Adrenal gland (tissue), 12 donors: ENCODE results near the gene PGBD5. TPM values are rescaled to one million over a fixed set of nuclear protein-coding genes. Genes with fewer than 3 reads are reported as not detected.

Experiments
- DNase-seq, 7 donors: peaks; one replicate each; pipeline ENCODE4 v3.0.0-alpha.2; 2019 to 2020
- H3K27ac ChIP-seq, 5 donors: fragments of 200-600 bp; sonication (generic) in 4 of 5; 1 replicate in 3 of 5; 2 replicates in 2 of 5; pipeline versions ENCODE4 v1.5.1 to v1.8.0; 2016 to 2020; ENCODE audit warnings: mild to moderate bottlenecking in 1 of 5
- H3K27me3 ChIP-seq: fragments of 200-600 bp; 2 replicates; pipeline ENCODE4 v1.8.0; 2021
- H3K36me3 ChIP-seq, 2 donors: fragments of 200-600 bp; replicated peaks in 1 of 2; 1 replicate in 1 of 2; 2 replicates in 1 of 2; pipeline versions ENCODE4 v1.5.1 to v1.8.0; 2018 to 2022
- H3K4me1 ChIP-seq, 2 donors: fragments of 200-600 bp; replicated peaks in 1 of 2; 1 replicate in 1 of 2; 2 replicates in 1 of 2; pipeline versions ENCODE4 v1.5.1 to v1.8.0; 2018 to 2021
- H3K4me3 ChIP-seq, 4 donors: fragments of 200-600 bp; sonication (generic) in 3 of 4; one replicate each; pipeline ENCODE4 v1.5.1; 2016 to 2018
- H3K9me3 ChIP-seq, 3 donors: fragments of 200-600 bp; sonication (generic) in 1 of 3; replicated peaks in 1 of 3; 1 replicate in 2 of 3; 2 replicates in 1 of 3; pipeline versions ENCODE4 v1.5.1 to v1.8.0; 2016 to 2021
- CTCF ChIP-seq, 6 experiments: fragments of 450-650 bp in 4 of 6; fragments of 200-600 bp in 2 of 6; sonication (generic) in 1 of 6; IDR thresholded peaks; 1 replicate in 5 of 6; 2 replicates in 1 of 6; pipeline versions ENCODE4 v1.5.1 to v1.8.0; 2016 to 2021; ENCODE audit warnings: antibody characterized with exemption in 6 of 6, mild to moderate bottlenecking in 2 of 6, moderate library complexity in 1 of 6
- POLR2A ChIP-seq, 2 donors: fragments of 450-650 bp; IDR thresholded peaks; one replicate each; pipeline ENCODE4 v1.6.1; 2017; ENCODE audit warnings: antibody characterized with exemption in 2 of 2, mild to moderate bottlenecking in 2 of 2, moderate library complexity in 1 of 2
- WGBS, 4 donors: extraction: QIAGEN DNeasy Blood & Tissue Kit in 2 of 4; methylation state at CpG; one replicate each; pipeline versions ENCODE4 v1.1.5 to v1.1.7; 2013 to 2017; 5-methylcytosine and 5-hydroxymethylcytosine counted together
- intact Hi-C, 2 donors: fragments of 100-400 bp; cut with DNase I; formaldehyde crosslinking; loops; one replicate each; pipeline versions ENCODE4 v1.14.1 to v1.15.0; 2022 to 2023
- polyA plus RNA-seq, 3 donors: library from polyadenylated mRNA; stranded (reverse); fragments of 200-250 nt in 2 of 3; fragments of 350-450 nt in 1 of 3; fragmentation: Illumina TruSeq in 1 of 3; extraction: RNeasy Lipid Tissue Mini Kit (QIAGEN cat#74804) in 1 of 3; gene quantifications; one replicate each; pipeline ENCODE4 v1.2.3, GENCODE V29; 2013 to 2014
- total RNA-seq, 9 donors: library from RNA; depleted of rRNA in 4 of 9; stranded (reverse); fragments of >200 nt in 4 of 9; fragments of 120-200 nt in 1 of 9; fragmentation: NEBNext Ultra II Directional in 1 of 9; extraction: Animal tissue kit (Norgen Biotek cat#: 25700) in 1 of 9; gene quantifications; one replicate each; pipeline versions ENCODE4 v1.1.0 to v1.2.4, GENCODE V29; 2013 to 2023
- donor health status: healthy with polysubstance abuse.
- donor health status: Bipolar disorder and iron deficiency.
- donor health status: DM: yes; HTN: yes; CAD: no.
- donor health status: DM: no; HTN: no; CAD: no.
- donor health status: DM: no; HTN: no; CAD: no.
- donor health status: DM: yes; HTN: yes; CAD: no.

PGBD5 gene
- total and polyA plus RNA-seq, 12 donors: 1.5 to 27.9 (median 9.9) TPM

DNA sequence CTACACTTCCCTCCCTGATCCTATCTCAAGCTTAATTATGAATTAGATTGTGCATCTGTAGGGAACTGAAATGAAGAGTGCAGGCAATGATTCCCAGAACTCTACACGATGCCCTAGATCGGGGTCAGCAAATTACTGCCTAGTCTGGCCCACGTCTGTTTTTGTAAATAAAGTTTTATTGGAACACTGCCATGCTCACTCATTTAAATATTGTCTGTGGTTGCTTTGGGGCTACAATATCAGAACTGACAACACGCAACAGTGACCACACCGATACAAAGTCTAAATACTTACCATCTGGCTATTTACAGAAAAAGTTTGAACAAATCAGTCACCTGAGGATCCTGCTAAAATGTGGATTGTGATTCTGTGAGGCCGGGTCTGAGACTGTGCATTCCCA, 74.1 kb downstream of the PGBD5 start:
- no peak overlapping the region for H3K4me3 ChIP-seq
- no peaks in the 10 kb centered on the region for H3K36me3 ChIP-seq
- TF ChIP-seq POLR2A (IDR thresholded peaks at IDR 0.05): no peak
- no peak for TF ChIP-seq CTCF (IDR thresholded peaks at IDR 0.05)
- intact Hi-C loops: no loop called here
- 68 to 83% (median 78%) methylated on average over 6 of the region's 6 CpGs for WGBS, 4 donors
- H3K27ac ChIP-seq: peak overlapping the region in 1 of 5 donors; percentile 2
- H3K9me3 ChIP-seq: no peaks in the 10 kb centered on the region
- DNase-seq: no peak
- peaks cover 33 to 35% of the 10 kb centered on the region in 2 donors for H3K4me1 ChIP-seq
- no peaks in the 10 kb centered on the region for H3K27me3 ChIP-seq

GRCh38 chr1:230351514-230351913, 74.6 kb downstream of the PGBD5 start:
- 7 to 12% (median 8%) methylated on average over 2 of the region's 2 CpGs for WGBS, 4 donors
- TF ChIP-seq POLR2A (IDR thresholded peaks at IDR 0.05) (no peak), CTCF (IDR thresholded peaks at IDR 0.05) (no peak)
- DNase-seq: peak in 2 of 7 donors; percentile 32 to 55

DNA sequence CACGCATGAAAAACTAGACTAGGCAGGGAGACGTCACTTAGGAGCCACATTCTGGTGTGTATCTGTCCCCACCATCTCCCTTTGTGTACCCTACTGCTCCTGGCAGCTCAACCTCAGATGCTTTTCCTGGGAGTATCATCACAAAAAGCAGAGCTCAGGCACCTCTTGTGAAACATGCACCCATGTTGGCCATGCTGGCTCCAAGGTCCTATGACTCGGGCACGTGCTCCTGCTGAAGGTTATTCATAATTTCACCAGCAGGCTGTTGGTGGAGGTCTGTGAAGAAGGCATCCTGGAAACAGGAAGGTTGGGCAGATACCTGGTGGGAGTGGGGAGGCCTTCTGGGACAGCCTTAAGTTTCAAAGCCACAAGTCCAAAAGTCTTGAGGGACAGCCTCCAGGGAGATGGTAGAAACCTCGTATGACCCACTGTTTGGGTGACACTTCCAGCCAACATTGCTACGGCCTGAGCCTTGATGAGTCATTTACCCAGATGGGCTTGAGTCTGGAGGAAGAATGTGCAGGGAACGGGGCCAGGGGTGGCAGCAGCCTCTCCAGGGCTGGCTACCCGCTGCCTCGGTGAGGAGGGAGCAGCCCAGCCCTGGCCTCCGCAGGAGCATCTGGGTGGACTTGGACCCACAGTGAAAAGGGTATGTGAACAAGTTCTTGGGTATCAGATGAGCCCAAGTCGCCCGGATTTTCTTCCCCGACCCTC, 75.8 kb downstream of the PGBD5 start:
- Histone ChIP-seq H3K4me3 (no peak overlapping the region), H3K4me1 (peaks cover 33 to 35% of the 10 kb centered on the region in 2 donors), H3K9me3 (no peaks in the 10 kb centered on the region), H3K27ac (peak overlapping the region in 2 of 5 donors; percentile 1 to 68), H3K36me3 (no peaks in the 10 kb centered on the region), H3K27me3 (no peaks in the 10 kb centered on the region)
- peak; percentile 55 to 85 (median 79) for DNase-seq
- intact Hi-C loops: no loop called here
- TF ChIP-seq CTCF (IDR thresholded peaks at IDR 0.05): peak in 2 of 6 experiments; percentile 6 to 20
- no peak for TF ChIP-seq POLR2A (IDR thresholded peaks at IDR 0.05)
- WGBS, 4 donors: 69 to 80% (median 73%) methylated on average over 10 to 13 of the region's 13 CpGs

More at GRCh38 chr1:230351514-230351913, 74.6 kb downstream of the PGBD5 start:
- H3K27me3 ChIP-seq: no peaks in the 10 kb centered on the region
- H3K36me3 ChIP-seq: no peaks in the 10 kb centered on the region
- peaks cover 33 to 35% of the 10 kb centered on the region in 2 donors for H3K4me1 ChIP-seq
- H3K9me3 ChIP-seq: no peaks in the 10 kb centered on the region
- H3K4me3 ChIP-seq: no peak overlapping the region
- intact Hi-C loops: no loop called here
- peak overlapping the region in 2 of 5 donors; percentile 1 to 2 for H3K27ac ChIP-seq

- peak overlapping the region in 4 of 5 donors; percentile 16 to 68 (median 53) for H3K27ac ChIP-seq
- peak in 3 of 7 donors; percentile 26 to 37 (median 30) for DNase-seq
- H3K36me3 ChIP-seq: no peaks in the 10 kb centered on the region
- H3K4me1 ChIP-seq: peaks cover 33 to 35% of the 10 kb centered on the region in 2 donors
- H3K9me3 ChIP-seq: no peaks in the 10 kb centered on the region
- no peaks in the 10 kb centered on the region for H3K27me3 ChIP-seq
- intact Hi-C loops: no loop called here
- no peak overlapping the region for H3K4me3 ChIP-seq
- whole genome bisulfite sequencing, 4 donors: 49 to 58% (median 52%) methylated on average over 5 of the region's 5 CpGs
- TF ChIP-seq POLR2A (IDR thresholded peaks at IDR 0.05) (no peak), CTCF (IDR thresholded peaks at IDR 0.05) (no peak)
Observed at GRCh38 chr1:230349020-230349393, 77.1 kb downstream of the PGBD5 start.
